Right lobe of liver (tissue), 6 donors: ENCODE measurements around the gene PIEZO2. TPM values are rescaled to one million over a fixed set of nuclear protein-coding genes. Genes with fewer than 3 reads are reported as not detected.

ENCODE experiments used
- ATAC-seq, 4 donors: fragments of 200-7000 bp; cut with Tn5 transposase; one replicate each; pipeline ENCODE4 v1.9.1; 2020; ENCODE audit warnings: mild to moderate bottlenecking in 4 of 4, moderate library complexity in 4 of 4
- DNase-seq, 3 donors: peaks; one replicate each; pipeline ENCODE4 v3.0.0-alpha.2; 2020
- H3K27ac ChIP-seq, 3 donors: fragments of 200-600 bp; one replicate each; pipeline ENCODE4 v1.8.0; 2022
- H3K27me3 ChIP-seq, 2 donors: fragments of 200-600 bp; one replicate each; pipeline ENCODE4 v1.8.0; 2022
- H3K36me3 ChIP-seq, 4 donors: fragments of 200-600 bp; sonication (generic) in 1 of 4; one replicate each; pipeline versions ENCODE4 v1.5.1 to v1.8.0; 2017 to 2022; ENCODE audit warnings: control low read depth in 1 of 4
- H3K4me1 ChIP-seq, 4 donors: fragments of 200-600 bp; sonication (generic) in 1 of 4; one replicate each; pipeline versions ENCODE4 v1.5.1 to v1.8.0; 2017 to 2022; ENCODE audit warnings: control low read depth in 1 of 4
- H3K4me3 ChIP-seq, 3 donors: fragments of 200-600 bp; one replicate each; pipeline ENCODE4 v1.8.0; 2022
- H3K9me3 ChIP-seq, 4 donors: fragments of 200-600 bp; sonication (generic) in 1 of 4; one replicate each; pipeline versions ENCODE4 v1.5.1 to v1.8.0; 2017 to 2022; ENCODE audit warnings: control low read depth in 1 of 4
- POLR2A ChIP-seq: fragments of 450-650 bp; IDR thresholded peaks from one replicate; pipeline ENCODE4 v1.6.1; 2017; ENCODE audit warnings: antibody characterized with exemption, mild to moderate bottlenecking
- WGBS: methylation state at CpG from one replicate; pipeline ENCODE4 v1.1.6; 2018; ENCODE audit warnings: low coverage, low lambda C conversion rate; ENCODE audit not compliant: insufficient coverage; ENCODE audit errors: missing lambda C conversion rate; 5-methylcytosine and 5-hydroxymethylcytosine counted together
- intact Hi-C, 2 donors: fragments of 100-400 bp; cut with DNase I; formaldehyde crosslinking; loops; one replicate each; pipeline versions ENCODE4 v1.11.2 to v1.14.1; 2022
- total RNA-seq, 6 experiments: library from RNA; depleted of rRNA in 2 of 6; stranded (reverse); fragments of >200 nt in 2 of 6; fragmentation: NEBNext Ultra II Directional in 3 of 6; extraction: Animal tissue kit (Norgen Biotek cat#: 25700) in 3 of 6; gene quantifications; one replicate each; pipeline versions ENCODE4 v1.1.0 to v1.2.4, GENCODE V29; 2016 to 2023
- TF ChIP-seq, protein P1 (sequence below), 4 donors: fragments of 200-600 bp in 3 of 4; fragments of 450-650 bp in 1 of 4; IDR thresholded peaks; one replicate each; pipeline versions ENCODE4 v1.5.1 to v1.8.0; 2016 to 2022; ENCODE audit warnings: antibody characterized with exemption in 4 of 4, mild to moderate bottlenecking in 2 of 4
- donor health status: DM: no; HTN: yes; CAD: no.
- donor health status: DM: no; HTN: no; CAD: no.
- donor health status: DM: no; HTN: no; CAD: no.
- donor health status: DM: no; HTN: yes; CAD: no.
- donor health status: DM: no; HTN: yes; CAD: no.

PIEZO2 gene
- total RNA-seq, 6 experiments from 2014 or later, result 6.6 to 16.9 (median 10.1) TPM

- no peaks in the 10 kb centered on the region for H3K9me3 ChIP-seq
- no peak overlapping the region for H3K27ac ChIP-seq
- ATAC-seq (no peak), DNase-seq (no peak)
- H3K4me3 ChIP-seq, result no peak overlapping the region
- intact Hi-C loops, result no loop called here
- H3K4me1 ChIP-seq, result no peaks in the 10 kb centered on the region
- 100% methylated on average over 1 of the region's 3 CpGs for WGBS
- TF ChIP-seq, protein P1, sequence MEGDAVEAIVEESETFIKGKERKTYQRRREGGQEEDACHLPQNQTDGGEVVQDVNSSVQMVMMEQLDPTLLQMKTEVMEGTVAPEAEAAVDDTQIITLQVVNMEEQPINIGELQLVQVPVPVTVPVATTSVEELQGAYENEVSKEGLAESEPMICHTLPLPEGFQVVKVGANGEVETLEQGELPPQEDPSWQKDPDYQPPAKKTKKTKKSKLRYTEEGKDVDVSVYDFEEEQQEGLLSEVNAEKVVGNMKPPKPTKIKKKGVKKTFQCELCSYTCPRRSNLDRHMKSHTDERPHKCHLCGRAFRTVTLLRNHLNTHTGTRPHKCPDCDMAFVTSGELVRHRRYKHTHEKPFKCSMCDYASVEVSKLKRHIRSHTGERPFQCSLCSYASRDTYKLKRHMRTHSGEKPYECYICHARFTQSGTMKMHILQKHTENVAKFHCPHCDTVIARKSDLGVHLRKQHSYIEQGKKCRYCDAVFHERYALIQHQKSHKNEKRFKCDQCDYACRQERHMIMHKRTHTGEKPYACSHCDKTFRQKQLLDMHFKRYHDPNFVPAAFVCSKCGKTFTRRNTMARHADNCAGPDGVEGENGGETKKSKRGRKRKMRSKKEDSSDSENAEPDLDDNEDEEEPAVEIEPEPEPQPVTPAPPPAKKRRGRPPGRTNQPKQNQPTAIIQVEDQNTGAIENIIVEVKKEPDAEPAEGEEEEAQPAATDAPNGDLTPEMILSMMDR (IDR thresholded peaks at IDR 0.05), result no peak
- no peak for TF ChIP-seq POLR2A
- H3K36me3 ChIP-seq, result no peaks in the 10 kb centered on the region
- no peaks in the 10 kb centered on the region for H3K27me3 ChIP-seq
Observed at GRCh38 chr18:10805587-10806118, 343.7 kb downstream of the PIEZO2 start.

GRCh38 chr18:10804126-10804525 lies 345.2 kb downstream of the PIEZO2 start:
- TF ChIP-seq, protein P1 (IDR thresholded peaks at IDR 0.05), result no peak
- H3K4me1 ChIP-seq, result no peaks in the 10 kb centered on the region
- intact Hi-C loops, result no loop called here
- H3K4me3 ChIP-seq, result no peak overlapping the region
- H3K27me3 ChIP-seq, result no peaks in the 10 kb centered on the region
- 86% methylated on average over 8 of the region's 9 CpGs for whole genome bisulfite sequencing
- no peaks in the 10 kb centered on the region for H3K36me3 ChIP-seq
- H3K9me3 ChIP-seq, result no peaks in the 10 kb centered on the region
- H3K27ac ChIP-seq, result no peak overlapping the region
- ATAC-seq (no peak), DNase-seq (no peak)

- peak in 1 of 4 donors; percentile 59 for ATAC-seq
- 68% methylated on average over 7 of the region's 7 CpGs for WGBS
Observed at GRCh38 chr18:10798727-10799550, 350.4 kb downstream of the PIEZO2 start.

GRCh38 chr18:10797896-10798295 lies 351.5 kb downstream of the PIEZO2 start:
- peaks cover 0 to 10% (median 2%) of the 10 kb centered on the region in 4 donors for H3K4me1 ChIP-seq
- no peak for ATAC-seq
- no peak for DNase-seq
- TF ChIP-seq, protein P1 (IDR thresholded peaks at IDR 0.05), result no peak
- no peak for TF ChIP-seq POLR2A
- H3K9me3 ChIP-seq, result no peaks in the 10 kb centered on the region
- no peak overlapping the region for H3K27ac ChIP-seq
- intact Hi-C loops, result no loop called here
- H3K4me3 ChIP-seq, result no peak overlapping the region
- H3K27me3 ChIP-seq, result no peaks in the 10 kb centered on the region
- no CpG with 5 or more reads among the region's 1 CpG for WGBS
- no peaks in the 10 kb centered on the region for H3K36me3 ChIP-seq

More at GRCh38 chr18:10798727-10799550, 350.4 kb downstream of the PIEZO2 start:
- Histone ChIP-seq H3K27ac (no peak overlapping the region), H3K9me3 (no peaks in the 10 kb centered on the region), H3K4me3 (no peak overlapping the region), H3K27me3 (no peaks in the 10 kb centered on the region), H3K4me1 (peaks cover 0 to 5% (median 2%) of the 10 kb centered on the region in 4 donors), H3K36me3 (no peaks in the 10 kb centered on the region)
- DNase-seq, result no peak
- intact Hi-C loops, result no loop called here
- no peak for TF ChIP-seq POLR2A
- TF ChIP-seq, protein P1 (IDR thresholded peaks at IDR 0.05), result no peak
